Upper lobe of left lung (tissue), 6 donors: ENCODE measurements around the gene DNAJC3. TPM values are rescaled to one million over a fixed set of nuclear protein-coding genes. Genes with fewer than 3 reads are reported as not detected.

Experiments used
- ATAC-seq, 2 donors: fragments of 200-7000 bp; cut with Tn5 transposase; one replicate each; pipeline ENCODE4 v1.9.1; 2022; ENCODE audit warnings: mild to moderate bottlenecking in 2 of 2, moderate library complexity in 2 of 2; ENCODE audit not compliant: low FRiP score in 2 of 2
- DNase-seq, 2 donors: peaks; one replicate each; pipeline ENCODE4 v3.0.0-alpha.2; 2019 to 2020
- H3K27ac ChIP-seq, 4 donors: fragments of 200-600 bp; sonication (generic); one replicate each; pipeline ENCODE4 v1.5.1; 2016 to 2019
- H3K27me3 ChIP-seq, 4 donors: fragments of 200-600 bp; sonication (generic); one replicate each; pipeline ENCODE4 v1.5.1; 2017 to 2019
- H3K36me3 ChIP-seq, 4 donors: fragments of 200-600 bp; sonication (generic); one replicate each; pipeline ENCODE4 v1.5.1; 2016 to 2019
- H3K4me1 ChIP-seq, 4 donors: fragments of 200-600 bp; sonication (generic); one replicate each; pipeline ENCODE4 v1.5.1; 2018 to 2019
- H3K4me3 ChIP-seq, 4 donors: fragments of 200-600 bp; sonication (generic); one replicate each; pipeline ENCODE4 v1.5.1; 2017 to 2019; ENCODE audit warnings: mild to moderate bottlenecking in 2 of 4, moderate library complexity in 1 of 4
- H3K9me3 ChIP-seq, 4 donors: fragments of 200-600 bp; sonication (generic); one replicate each; pipeline ENCODE4 v1.5.1; 2018 to 2019
- CTCF ChIP-seq, 6 experiments: fragments of 450-650 bp in 4 of 6; fragments of 200-600 bp in 2 of 6; sonication (generic) in 2 of 6; IDR thresholded peaks; one replicate each; pipeline ENCODE4 v1.5.1; 2016 to 2019; ENCODE audit warnings: antibody characterized with exemption in 6 of 6
- EP300 ChIP-seq, 4 donors: sonication (generic); formaldehyde crosslinking; IDR thresholded peaks; one replicate each; pipeline ENCODE4 v1.5.1; 2017; ENCODE audit warnings: antibody characterized with exemption in 4 of 4, control low read depth in 2 of 4
- POLR2A ChIP-seq, 4 donors: fragments of 450-650 bp; IDR thresholded peaks; one replicate each; pipeline ENCODE4 v1.5.1; 2016 to 2017; ENCODE audit warnings: antibody characterized with exemption in 4 of 4, mild to moderate bottlenecking in 2 of 4
- POLR2AphosphoS5 ChIP-seq, 2 donors: sonication (generic); formaldehyde crosslinking; IDR thresholded peaks; one replicate each; pipeline ENCODE4 v1.5.1; 2017; ENCODE audit warnings: antibody characterized with exemption in 2 of 2
- WGBS, 2 donors: methylation state at CpG; one replicate each; pipeline ENCODE4 v1.1.5; 2017 to 2018; 5-methylcytosine and 5-hydroxymethylcytosine counted together
- total RNA-seq, 6 donors: library from RNA; depleted of rRNA in 4 of 6; stranded (reverse); fragments of >200 nt in 4 of 6; gene quantifications; one replicate each; pipeline versions ENCODE4 v1.1.0 to v1.2.1, GENCODE V29; 2016 to 2021
- donor health status: DM: no; HTN: no; CAD: no; lungs with moderate emphysema.
- donor health status: DM: no; HTN: yes; CAD: no; lungs with severe emphysema.

Gene DNAJC3
- total RNA-seq, 6 donors from 2014 or later, result 27.2 to 86.2 (median 53.3) TPM

GRCh38 chr13:95713651-95714050 lies 36.7 kb downstream of the DNAJC3 start:
- H3K4me3 ChIP-seq, result no peak overlapping the region
- peaks cover 0 to 38% (median 8%) of the 10 kb centered on the region in 4 donors for H3K36me3 ChIP-seq
- DNase-seq (no peak), ATAC-seq (no peak)
- H3K9me3 ChIP-seq, result no peaks in the 10 kb centered on the region
- peak overlapping the region in 2 of 4 donors; percentile 48 to 64 for H3K27ac ChIP-seq
- no peak for TF ChIP-seq CTCF (IDR thresholded peaks at IDR 0.05)
- no peak for TF ChIP-seq POLR2A (IDR thresholded peaks at IDR 0.05)
- TF ChIP-seq EP300 (IDR thresholded peaks at IDR 0.05), result no peak
- TF ChIP-seq POLR2AphosphoS5 (IDR thresholded peaks at IDR 0.05), result no peak
- peaks cover 1 to 4% (median 2%) of the 10 kb centered on the region in 4 donors for H3K4me1 ChIP-seq
- H3K27me3 ChIP-seq, result no peaks in the 10 kb centered on the region
- WGBS, 2 donors, result 96 to 97% methylated on average over 3 of the region's 3 CpGs

GRCh38 chr13:95714142-95714832 lies 37.3 kb downstream of the DNAJC3 start:
- 56 to 75% methylated on average over 3 of the region's 3 CpGs for WGBS, 2 donors
- DNase-seq (no peak), ATAC-seq (no peak)
- Histone ChIP-seq H3K9me3 (no peaks in the 10 kb centered on the region), H3K4me1 (peaks cover 0 to 4% (median 0%) of the 10 kb centered on the region in 4 donors), H3K36me3 (peaks cover 0 to 41% (median 8%) of the 10 kb centered on the region in 4 donors), H3K4me3 (no peak overlapping the region), H3K27me3 (no peaks in the 10 kb centered on the region), H3K27ac (peak overlapping the region in 2 of 4 donors; percentile 2 to 64)
- TF ChIP-seq CTCF (IDR thresholded peaks at IDR 0.05), result no peak
- no peak for TF ChIP-seq POLR2AphosphoS5 (IDR thresholded peaks at IDR 0.05)
- TF ChIP-seq POLR2A (IDR thresholded peaks at IDR 0.05), result no peak
- TF ChIP-seq EP300 (IDR thresholded peaks at IDR 0.05), result no peak

DNA sequence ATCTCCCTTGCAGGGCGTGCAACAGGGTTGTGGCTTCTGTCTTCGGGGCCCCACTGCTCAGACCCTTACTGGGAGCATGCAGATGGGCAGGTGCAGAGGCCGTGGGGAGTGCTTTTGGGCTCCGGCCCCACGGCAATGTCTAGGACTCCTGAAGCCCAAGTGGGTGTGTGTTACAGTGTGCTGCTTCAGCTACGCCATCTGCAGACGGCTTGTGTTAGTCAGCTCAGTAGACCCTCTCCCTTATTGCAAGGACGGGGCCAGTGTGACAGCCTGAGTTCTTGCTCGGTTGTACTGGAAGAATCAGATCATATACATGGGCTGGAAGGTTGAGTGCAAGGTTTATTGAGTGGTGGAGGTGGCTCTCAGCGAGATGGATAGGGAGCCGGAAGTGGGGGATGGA lies 39.3 kb downstream of the DNAJC3 start:
- no peak overlapping the region for H3K27ac ChIP-seq
- DNase-seq (peak in 1 of 2 donors; percentile 12), ATAC-seq (no peak)
- WGBS, 2 donors, result 92 to 94% methylated on average over 11 of the region's 11 CpGs
- H3K4me3 ChIP-seq, result no peak overlapping the region
- TF ChIP-seq CTCF (IDR thresholded peaks at IDR 0.05) (no peak), POLR2A (IDR thresholded peaks at IDR 0.05) (no peak), POLR2AphosphoS5 (IDR thresholded peaks at IDR 0.05) (no peak), EP300 (IDR thresholded peaks at IDR 0.05) (no peak)
- no peaks in the 10 kb centered on the region for H3K9me3 ChIP-seq
- peaks cover 0 to 4% (median 0%) of the 10 kb centered on the region in 4 donors for H3K4me1 ChIP-seq
- peaks cover 0 to 30% (median 5%) of the 10 kb centered on the region in 4 donors for H3K36me3 ChIP-seq
- H3K27me3 ChIP-seq, result no peaks in the 10 kb centered on the region

DNA sequence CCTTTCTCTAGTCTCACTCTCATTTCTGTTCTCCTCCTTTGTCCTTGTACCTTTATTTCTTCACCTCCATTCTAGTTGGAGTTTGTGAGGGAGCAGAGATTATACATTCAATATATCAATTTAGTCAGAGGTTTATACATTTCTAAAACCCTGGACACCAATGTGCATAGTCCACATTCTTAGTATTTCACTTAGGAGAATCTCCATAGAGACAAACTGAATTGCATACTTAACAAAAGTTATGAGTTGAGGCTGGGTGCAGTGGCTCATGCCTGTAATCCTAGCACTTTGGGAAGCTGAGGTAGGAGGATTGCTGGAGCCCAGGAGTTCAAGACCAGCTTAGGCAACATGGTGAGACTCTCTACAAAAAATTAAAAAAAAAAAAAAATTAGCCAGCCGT lies 45.3 kb downstream of the DNAJC3 start:
- Histone ChIP-seq H3K27ac (no peak overlapping the region), H3K4me1 (no peaks in the 10 kb centered on the region), H3K36me3 (peaks cover 0 to 27% (median 0%) of the 10 kb centered on the region in 4 donors), H3K9me3 (no peaks in the 10 kb centered on the region), H3K4me3 (no peak overlapping the region), H3K27me3 (no peaks in the 10 kb centered on the region)
- 80 to 93% methylated on average over 1 of the region's 1 CpG for WGBS, 2 donors
- TF ChIP-seq EP300 (IDR thresholded peaks at IDR 0.05) (no peak), POLR2A (IDR thresholded peaks at IDR 0.05) (no peak), POLR2AphosphoS5 (IDR thresholded peaks at IDR 0.05) (no peak), CTCF (IDR thresholded peaks at IDR 0.05) (no peak)
- DNase-seq (no peak), ATAC-seq (no peak)

GRCh38 chr13:95723438-95723837 lies 46.5 kb downstream of the DNAJC3 start:
- H3K4me1 ChIP-seq, result no peaks in the 10 kb centered on the region
- ATAC-seq (no peak), DNase-seq (no peak)
- no peaks in the 10 kb centered on the region for H3K9me3 ChIP-seq
- H3K27ac ChIP-seq, result peak overlapping the region in 1 of 4 donors; percentile 22
- H3K4me3 ChIP-seq, result no peak overlapping the region
- 77 to 88% methylated on average over 1 of the region's 1 CpG for WGBS, 2 donors
- peaks cover 0 to 27% (median 0%) of the 10 kb centered on the region in 4 donors for H3K36me3 ChIP-seq
- no peaks in the 10 kb centered on the region for H3K27me3 ChIP-seq
- TF ChIP-seq POLR2A (IDR thresholded peaks at IDR 0.05) (no peak), POLR2AphosphoS5 (IDR thresholded peaks at IDR 0.05) (no peak), CTCF (IDR thresholded peaks at IDR 0.05) (no peak), EP300 (IDR thresholded peaks at IDR 0.05) (no peak)
